Adrenal gland (tissue), 5 donors: Measurements from ENCODE around the gene KLHL22.

ENCODE experiments used
- POLR2A ChIP-seq, 2 donors: fragments of 450-650 bp; IDR thresholded peaks; one replicate each; pipeline ENCODE4 v1.6.1; 2017; ENCODE audit warnings: antibody characterized with exemption in 2 of 2, mild to moderate bottlenecking in 2 of 2, moderate library complexity in 1 of 2
- TF ChIP-seq, protein P1 (sequence below), 6 experiments: fragments of 450-650 bp in 4 of 6; fragments of 200-600 bp in 2 of 6; sonication (generic) in 1 of 6; IDR thresholded peaks; 1 replicate in 5 of 6; 2 replicates in 1 of 6; pipeline versions ENCODE4 v1.5.1 to v1.8.0; 2016 to 2021; ENCODE audit warnings: antibody characterized with exemption in 6 of 6, mild to moderate bottlenecking in 2 of 6, moderate library complexity in 1 of 6
- donor health status: DM: no; HTN: no; CAD: no.

GRCh38 chr22:20395181-20395906 lies 100.3 kb downstream of the KLHL22 start:
- no peak for TF ChIP-seq POLR2A (IDR thresholded peaks at IDR 0.05)
- TF ChIP-seq, protein P1, sequence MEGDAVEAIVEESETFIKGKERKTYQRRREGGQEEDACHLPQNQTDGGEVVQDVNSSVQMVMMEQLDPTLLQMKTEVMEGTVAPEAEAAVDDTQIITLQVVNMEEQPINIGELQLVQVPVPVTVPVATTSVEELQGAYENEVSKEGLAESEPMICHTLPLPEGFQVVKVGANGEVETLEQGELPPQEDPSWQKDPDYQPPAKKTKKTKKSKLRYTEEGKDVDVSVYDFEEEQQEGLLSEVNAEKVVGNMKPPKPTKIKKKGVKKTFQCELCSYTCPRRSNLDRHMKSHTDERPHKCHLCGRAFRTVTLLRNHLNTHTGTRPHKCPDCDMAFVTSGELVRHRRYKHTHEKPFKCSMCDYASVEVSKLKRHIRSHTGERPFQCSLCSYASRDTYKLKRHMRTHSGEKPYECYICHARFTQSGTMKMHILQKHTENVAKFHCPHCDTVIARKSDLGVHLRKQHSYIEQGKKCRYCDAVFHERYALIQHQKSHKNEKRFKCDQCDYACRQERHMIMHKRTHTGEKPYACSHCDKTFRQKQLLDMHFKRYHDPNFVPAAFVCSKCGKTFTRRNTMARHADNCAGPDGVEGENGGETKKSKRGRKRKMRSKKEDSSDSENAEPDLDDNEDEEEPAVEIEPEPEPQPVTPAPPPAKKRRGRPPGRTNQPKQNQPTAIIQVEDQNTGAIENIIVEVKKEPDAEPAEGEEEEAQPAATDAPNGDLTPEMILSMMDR (IDR thresholded peaks at IDR 0.05), result no peak
